T-helper 17 cell (primary cell): Measurements from ENCODE around the gene UPF3A. TPM values are rescaled to one million over a fixed set of nuclear protein-coding genes. Genes with fewer than 3 reads are reported as not detected.
A peak's percentile ranks its signal among the peaks of the same experiment; 100 is the strongest.

Source experiments
- ATAC-seq: fragments of 150-1000 bp; cut with Tn5 transposase; 2 replicates; pipeline ENCODE4 v1.10.0; 2021; ENCODE audit warnings: mild to moderate bottlenecking, moderate library complexity
- DNase-seq, 3 donors: peaks; one replicate each; pipeline versions ENCODE4 v3.0.0 to v3.0.0-alpha.2; 2020 to 2021
- H3K9me3 ChIP-seq: one replicate; pipeline ENCODE4 v1.7.0; 2013; ENCODE audit warnings: low read length, mild to moderate bottlenecking; ENCODE audit not compliant: control insufficient read depth, poor library complexity, severe bottlenecking
- H3K27ac Mint-ChIP-seq: one replicate; pipeline ENCODE4 v1.8.0; 2022; ENCODE audit warnings: mild to moderate bottlenecking, moderate library complexity, mixed read lengths
- H3K27me3 Mint-ChIP-seq: one replicate; pipeline ENCODE4 v1.8.0; 2022; ENCODE audit warnings: mixed read lengths
- H3K36me3 Mint-ChIP-seq: one replicate; pipeline ENCODE4 v1.8.0; 2022; ENCODE audit warnings: low read depth, mixed read lengths
- H3K4me1 Mint-ChIP-seq: one replicate; pipeline ENCODE4 v1.8.0; 2022; ENCODE audit warnings: mild to moderate bottlenecking, mixed read lengths
- H3K4me3 Mint-ChIP-seq: one replicate; pipeline ENCODE4 v1.8.0; 2022; ENCODE audit warnings: mild to moderate bottlenecking, moderate library complexity, mixed read lengths
- total RNA-seq, 4 donors: library from RNA in 2 of 4; stranded (reverse) in 2 of 4; gene quantifications; one replicate each; pipeline ENCODE4 v1.2.3 and lab custom pipeline; 2022 to 2026

UPF3A gene
- total RNA-seq (10 to 100 TPM; 33.2 to 52.4 TPM), total RNA-seq (lab: John Stamatoyannopoulos, UW) (39.3 to 65.2 reads per million in 2 donors)

GRCh38 chr13:114281351-114282040 lies at the start of gene UPF3A:
UPF3A (plus strand) TSS chr13:114281601; CDS start chr13:114281640, 39 bp downstream.
- peak; percentile 83 to 88 (median 84) for DNase-seq
- H3K4me1 Mint-ChIP-seq, result peaks cover 39% of the 10 kb centered on the region
- H3K27ac Mint-ChIP-seq, result peak within 1 kb of the TSS; percentile 98
- peaks cover under 1% of the 10 kb centered on the region for H3K36me3 Mint-ChIP-seq
- H3K9me3 ChIP-seq, result no peaks in the 10 kb centered on the region
- peak; percentile 85 for ATAC-seq
- H3K4me3 Mint-ChIP-seq, result peak within 1 kb of the TSS; percentile 94
- H3K27me3 Mint-ChIP-seq, result no peaks in the 10 kb centered on the region

- H3K9me3 ChIP-seq, result no peaks in the 10 kb centered on the region
- Mint-ChIP-seq H3K36me3 (peaks cover 2% of the 10 kb centered on the region), H3K27me3 (peaks cover 8% of the 10 kb centered on the region), H3K4me1 (peaks cover 26% of the 10 kb centered on the region), H3K27ac (no peak overlapping the region), H3K4me3 (no peak overlapping the region)
- DNase-seq, result no peak
- ATAC-seq, result no peak
Measured at GRCh38 chr13:114231886-114232285, 49.5 kb upstream of the UPF3A start.

GRCh38 chr13:114234266-114234644 lies 47.1 kb upstream of the UPF3A start:
- Mint-ChIP-seq H3K4me3 (peak overlapping the region; percentile 90), H3K27me3 (peaks cover 8% of the 10 kb centered on the region), H3K36me3 (peaks cover 8% of the 10 kb centered on the region), H3K4me1 (peaks cover 27% of the 10 kb centered on the region), H3K27ac (peak overlapping the region; percentile 24)
- H3K9me3 ChIP-seq, result no peaks in the 10 kb centered on the region
- ATAC-seq (no peak), DNase-seq (no peak)

GRCh38 chr13:114234645-114235421 lies 46.6 kb upstream of the UPF3A start, which contains the start of gene CDC16:
CDC16 (plus strand) TSS chr13:114234897; CDS start chr13:114235085, 188 bp downstream.
- peak; percentile 59 to 80 (median 65) for DNase-seq
- no peaks in the 10 kb centered on the region for H3K9me3 ChIP-seq
- H3K4me3 Mint-ChIP-seq, result peak within 1 kb of the TSS; percentile 90
- peak; percentile 89 for ATAC-seq
- peaks cover 6% of the 10 kb centered on the region for H3K27me3 Mint-ChIP-seq
- H3K27ac Mint-ChIP-seq, result peak within 1 kb of the TSS; percentile 82
- H3K36me3 Mint-ChIP-seq, result peaks cover 8% of the 10 kb centered on the region
- peaks cover 27% of the 10 kb centered on the region for H3K4me1 Mint-ChIP-seq

GRCh38 chr13:114235697-114236096 lies 45.7 kb upstream of the UPF3A start:
- H3K4me3 Mint-ChIP-seq, result peak overlapping the region; percentile 90
- H3K4me1 Mint-ChIP-seq, result peaks cover 24% of the 10 kb centered on the region
- H3K27me3 Mint-ChIP-seq, result no peaks in the 10 kb centered on the region
- peak overlapping the region; percentile 82 for H3K27ac Mint-ChIP-seq
- no peak for DNase-seq
- H3K9me3 ChIP-seq, result no peaks in the 10 kb centered on the region
- ATAC-seq, result no peak
- H3K36me3 Mint-ChIP-seq, result peaks cover 8% of the 10 kb centered on the region

GRCh38 chr13:114236227-114236626 lies 45.2 kb upstream of the UPF3A start:
- no peaks in the 10 kb centered on the region for H3K27me3 Mint-ChIP-seq
- DNase-seq (no peak), ATAC-seq (no peak)
- H3K4me1 Mint-ChIP-seq, result peaks cover 24% of the 10 kb centered on the region
- H3K36me3 Mint-ChIP-seq, result peaks cover 8% of the 10 kb centered on the region
- peak overlapping the region; percentile 82 for H3K27ac Mint-ChIP-seq
- H3K9me3 ChIP-seq, result no peaks in the 10 kb centered on the region
- peak overlapping the region; percentile 90 for H3K4me3 Mint-ChIP-seq

- H3K27me3 Mint-ChIP-seq, result no peaks in the 10 kb centered on the region
Measured at GRCh38 chr13:114237415-114238112, 43.8 kb upstream of the UPF3A start.

GRCh38 chr13:114241918-114242317 lies 39.5 kb upstream of the UPF3A start:
- H3K27me3 Mint-ChIP-seq, result no peaks in the 10 kb centered on the region
- H3K36me3 Mint-ChIP-seq, result peaks cover 13% of the 10 kb centered on the region
- ATAC-seq (no peak), DNase-seq (no peak)
- H3K27ac Mint-ChIP-seq, result no peak overlapping the region
- no peak overlapping the region for H3K4me3 Mint-ChIP-seq
- H3K9me3 ChIP-seq, result no peaks in the 10 kb centered on the region
- peaks cover 16% of the 10 kb centered on the region for H3K4me1 Mint-ChIP-seq

More at GRCh38 chr13:114237415-114238112, 43.8 kb upstream of the UPF3A start:
- ATAC-seq (no peak), DNase-seq (no peak)
- H3K9me3 ChIP-seq, result no peaks in the 10 kb centered on the region
- Mint-ChIP-seq H3K27ac (no peak overlapping the region), H3K4me1 (peaks cover 27% of the 10 kb centered on the region), H3K4me3 (peak overlapping the region; percentile 28), H3K36me3 (peaks cover 10% of the 10 kb centered on the region)

GRCh38 chr13:114243971-114244370 lies 37.4 kb upstream of the UPF3A start:
- H3K36me3 Mint-ChIP-seq, result peaks cover 7% of the 10 kb centered on the region
- H3K4me3 Mint-ChIP-seq, result no peak overlapping the region
- peaks cover 11% of the 10 kb centered on the region for H3K4me1 Mint-ChIP-seq
- no peaks in the 10 kb centered on the region for H3K27me3 Mint-ChIP-seq
- H3K9me3 ChIP-seq, result no peaks in the 10 kb centered on the region
- DNase-seq (no peak), ATAC-seq (no peak)
- no peak overlapping the region for H3K27ac Mint-ChIP-seq

- no peaks in the 10 kb centered on the region for H3K9me3 ChIP-seq
Measured at GRCh38 chr13:114244637-114245036, 36.8 kb upstream of the UPF3A start.

GRCh38 chr13:114248011-114248410 lies 33.4 kb upstream of the UPF3A start:
- H3K9me3 ChIP-seq, result no peaks in the 10 kb centered on the region
- Mint-ChIP-seq H3K4me3 (no peak overlapping the region), H3K4me1 (peaks cover 6% of the 10 kb centered on the region), H3K27me3 (no peaks in the 10 kb centered on the region), H3K27ac (no peak overlapping the region), H3K36me3 (peaks cover 3% of the 10 kb centered on the region)
- DNase-seq (no peak), ATAC-seq (no peak)

More at GRCh38 chr13:114244637-114245036, 36.8 kb upstream of the UPF3A start:
- H3K4me3 Mint-ChIP-seq, result no peak overlapping the region
- no peaks in the 10 kb centered on the region for H3K27me3 Mint-ChIP-seq
- peaks cover 5% of the 10 kb centered on the region for H3K36me3 Mint-ChIP-seq
- H3K4me1 Mint-ChIP-seq, result peaks cover 9% of the 10 kb centered on the region
- ATAC-seq (no peak), DNase-seq (no peak)
- H3K27ac Mint-ChIP-seq, result peak overlapping the region; percentile 27

GRCh38 chr13:114249077-114249476 lies 32.3 kb upstream of the UPF3A start:
- ATAC-seq, result no peak
- Mint-ChIP-seq H3K4me1 (peaks cover 6% of the 10 kb centered on the region), H3K4me3 (no peak overlapping the region), H3K27ac (no peak overlapping the region), H3K36me3 (peaks cover 3% of the 10 kb centered on the region), H3K27me3 (no peaks in the 10 kb centered on the region)
- no peaks in the 10 kb centered on the region for H3K9me3 ChIP-seq
- no peak for DNase-seq
